SK-N-MC (cell line): Measurements from ENCODE around the gene STX12.

Experiments
- EZH2 ChIP-seq: fragments of 200-600 bp; sonication (generic); IDR thresholded peaks from one replicate; pipeline ENCODE4 v1.6.1; 2017; ENCODE audit warnings: antibody characterized with exemption
- FOXP2 ChIP-seq: optimal IDR thresholded peaks from 2 replicates; pipeline ENCODE3; 2011; ENCODE audit warnings: mild to moderate bottlenecking, moderate library complexity; ENCODE audit not compliant: insufficient read depth; ENCODE audit errors: extremely low read length, control extremely low read depth
- POLR2AphosphoS5 ChIP-seq: IDR thresholded peaks from 2 replicates; pipeline ENCODE4 v1.6.1; 2012; ENCODE audit warnings: mild to moderate bottlenecking, low read depth, low read length, borderline replicate concordance

DNA sequence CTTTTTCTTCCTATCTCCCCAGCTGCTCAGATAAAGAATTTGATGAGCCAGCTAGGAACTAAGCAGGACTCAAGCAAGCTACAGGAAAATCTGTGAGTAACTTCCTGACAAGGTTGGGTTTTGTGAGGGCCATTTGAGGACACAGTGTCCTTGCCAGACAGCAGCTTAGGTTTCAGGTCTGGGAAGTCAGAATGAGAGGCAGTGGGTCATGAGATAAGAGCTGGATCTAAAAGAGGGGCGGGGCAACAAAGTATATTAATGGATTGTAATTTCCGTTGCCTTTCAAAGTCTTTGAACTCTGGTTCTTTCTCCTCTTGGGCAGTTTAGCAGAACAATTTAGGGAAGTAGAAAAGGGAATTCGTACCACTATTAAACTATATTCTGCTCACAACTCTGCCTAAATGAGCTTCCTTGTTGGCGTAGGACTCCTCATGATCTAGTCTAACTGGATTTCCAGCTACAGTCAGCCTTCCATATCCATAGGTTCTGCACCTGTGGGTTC is 16.6 kb downstream of the STX12 start:
- no peak for TF ChIP-seq EZH2
- no peak for TF ChIP-seq POLR2AphosphoS5
- TF ChIP-seq FOXP2: no peak
